PC-9 (cell line): Measurements from ENCODE around the gene SULT1E1. TPM values are rescaled to one million over a fixed set of nuclear protein-coding genes. Genes with fewer than 3 reads are reported as not detected.

Source experiments
- BruUV-seq: library from RNA; stranded (reverse); fragments of 400-500 nt; replicated peaks from 2 replicates; lab custom pipeline; 2021; lab: Mats Ljungman, UMichigan
- CTCF ChIA-PET: fragments of 300-600 bp; sonication (Branson Sonifier 250); formaldehyde crosslinking; loops from one replicate; lab custom pipeline; 2022; ENCODE audit warnings: antibody characterized with exemption; lab: Charles Lee
- POLR2A ChIA-PET: fragments of 300-600 bp; sonication (Branson Sonifier 250); formaldehyde crosslinking; loops from one replicate; lab custom pipeline; 2022; ENCODE audit warnings: antibody characterized with exemption; ENCODE audit not compliant: unreplicated experiment; lab: Charles Lee
- DNase-seq, 2 experiments: peaks; one replicate each; pipeline versions ENCODE4 v3.0.0 to v3.0.0-alpha.2; 2015 to 2022; ENCODE audit warnings: mixed read lengths in 1 of 2
- H2AFZ ChIP-seq: fragments of 200-600 bp; sonication (generic); 2 replicates; pipeline ENCODE4 v1.8.1; 2017; ENCODE audit warnings: antibody characterized with exemption
- H3F3A ChIP-seq: fragments of 200-600 bp; sonication (generic); 2 replicates; pipeline ENCODE4 v1.8.1; 2017; ENCODE audit warnings: antibody characterized with exemption, mild to moderate bottlenecking, low read depth; ENCODE audit not compliant: insufficient read depth
- H3K27ac ChIP-seq: fragments of 200-600 bp; sonication (generic); 2 replicates; pipeline ENCODE4 v1.6.1; 2016; ENCODE audit warnings: mixed run types
- H3K27me3 ChIP-seq: fragments of 200-600 bp; sonication (generic); 2 replicates; pipeline ENCODE4 v1.6.1; 2016; ENCODE audit warnings: low read depth, mixed run types; ENCODE audit not compliant: insufficient read depth
- H3K36me3 ChIP-seq: fragments of 200-600 bp; sonication (generic); 2 replicates; pipeline ENCODE4 v1.6.1; 2016; ENCODE audit warnings: low read depth, mixed run types
- H3K4me1 ChIP-seq: fragments of 200-600 bp; sonication (generic); replicated peaks from 2 replicates; pipeline ENCODE4 v1.6.1; 2016; ENCODE audit warnings: mixed run types; ENCODE audit not compliant: insufficient read depth
- H3K4me2 ChIP-seq: fragments of 200-600 bp; sonication (generic); 2 replicates; pipeline ENCODE4 v1.6.1; 2017; ENCODE audit warnings: mixed run types
- H3K4me3 ChIP-seq: fragments of 200-600 bp; sonication (generic); 2 replicates; pipeline ENCODE4 v1.6.1; 2016; ENCODE audit warnings: mixed run types
- H3K79me2 ChIP-seq: fragments of 200-600 bp; sonication (generic); 2 replicates; pipeline ENCODE4 v1.6.1; 2017; ENCODE audit warnings: low read depth, mixed run types
- H3K9me2 ChIP-seq: fragments of 200-600 bp; sonication (generic); 2 replicates; pipeline ENCODE4 v1.8.1; 2017; ENCODE audit warnings: mild to moderate bottlenecking; ENCODE audit not compliant: insufficient read depth
- H3K9me3 ChIP-seq: fragments of 200-600 bp; sonication (generic); 2 replicates; pipeline ENCODE4 v1.8.1; 2016; ENCODE audit warnings: low read depth; ENCODE audit not compliant: insufficient read depth
- H4K20me1 ChIP-seq: fragments of 200-600 bp; sonication (generic); 2 replicates; pipeline ENCODE4 v1.8.1; 2017; ENCODE audit not compliant: insufficient read depth
- EZH2 ChIP-seq: fragments of 200-600 bp; sonication (generic); IDR thresholded peaks from 2 replicates; pipeline ENCODE4 v1.8.0; 2017; ENCODE audit warnings: antibody characterized with exemption, low read depth
- intact Hi-C: fragments of 100-400 bp; cut with micrococcal nuclease; formaldehyde crosslinking; loops from one replicate; pipeline ENCODE4 v1.10.0; 2022; ENCODE audit not compliant: unreplicated experiment
- total RNA-seq: library from RNA; stranded (reverse); gene quantifications from 2 replicates; pipeline ENCODE4 v1.2.3, GENCODE V29; 2021
- TF ChIP-seq, protein P1 (sequence below): fragments of 200-600 bp; sonication (generic); conservative IDR thresholded peaks from 2 replicates; pipeline ENCODE4 v1.6.1; 2017; ENCODE audit warnings: mixed run types, antibody characterized with exemption, mild to moderate bottlenecking, moderate library complexity

SULT1E1 gene
- total RNA-seq, 1 experiment from 2014 or later: not detected

DNA sequence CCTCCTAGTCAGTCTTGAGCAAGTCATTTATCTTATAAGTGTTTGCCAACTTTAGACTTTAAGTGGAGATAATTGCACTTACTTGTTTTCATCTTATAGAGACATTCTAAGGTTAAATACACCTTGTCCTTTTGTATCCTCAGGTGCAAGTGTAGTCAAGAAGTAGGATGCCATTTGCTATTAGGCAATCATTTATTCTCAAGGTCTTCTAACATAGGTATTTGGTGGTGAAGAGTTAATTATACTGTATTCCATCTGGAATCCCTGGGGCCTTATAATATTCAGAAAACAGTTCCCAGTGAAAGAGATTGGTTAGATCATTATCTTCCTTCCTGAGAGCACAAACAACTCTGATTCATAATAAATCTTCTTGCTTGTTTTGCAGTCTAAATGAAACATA, 23.7 kb downstream of the SULT1E1 start:
- intact Hi-C loops: no loop called here
- Histone ChIP-seq H4K20me1 (no peaks in the 10 kb centered on the region), H3K36me3 (no peaks in the 10 kb centered on the region), H3K79me2 (no peaks in the 10 kb centered on the region), H3K9me3 (no peaks in the 10 kb centered on the region), H3F3A (no peaks in the 10 kb centered on the region), H3K4me3 (no peak overlapping the region), H3K27me3 (no peaks in the 10 kb centered on the region), H3K9me2 (no peaks in the 10 kb centered on the region), H3K4me2 (no peak overlapping the region), H3K4me1 (no peaks in the 10 kb centered on the region), H3K27ac (no peak overlapping the region), H2AFZ (no peak overlapping the region)
- TF ChIP-seq, protein P1, sequence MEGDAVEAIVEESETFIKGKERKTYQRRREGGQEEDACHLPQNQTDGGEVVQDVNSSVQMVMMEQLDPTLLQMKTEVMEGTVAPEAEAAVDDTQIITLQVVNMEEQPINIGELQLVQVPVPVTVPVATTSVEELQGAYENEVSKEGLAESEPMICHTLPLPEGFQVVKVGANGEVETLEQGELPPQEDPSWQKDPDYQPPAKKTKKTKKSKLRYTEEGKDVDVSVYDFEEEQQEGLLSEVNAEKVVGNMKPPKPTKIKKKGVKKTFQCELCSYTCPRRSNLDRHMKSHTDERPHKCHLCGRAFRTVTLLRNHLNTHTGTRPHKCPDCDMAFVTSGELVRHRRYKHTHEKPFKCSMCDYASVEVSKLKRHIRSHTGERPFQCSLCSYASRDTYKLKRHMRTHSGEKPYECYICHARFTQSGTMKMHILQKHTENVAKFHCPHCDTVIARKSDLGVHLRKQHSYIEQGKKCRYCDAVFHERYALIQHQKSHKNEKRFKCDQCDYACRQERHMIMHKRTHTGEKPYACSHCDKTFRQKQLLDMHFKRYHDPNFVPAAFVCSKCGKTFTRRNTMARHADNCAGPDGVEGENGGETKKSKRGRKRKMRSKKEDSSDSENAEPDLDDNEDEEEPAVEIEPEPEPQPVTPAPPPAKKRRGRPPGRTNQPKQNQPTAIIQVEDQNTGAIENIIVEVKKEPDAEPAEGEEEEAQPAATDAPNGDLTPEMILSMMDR: no peak
- no peak for TF ChIP-seq EZH2
- no TSS peak for BruUV-seq
- DNase-seq: no peak
- CTCF ChIA-PET: no interaction called here
- POLR2A ChIA-PET: no interaction called here

DNA sequence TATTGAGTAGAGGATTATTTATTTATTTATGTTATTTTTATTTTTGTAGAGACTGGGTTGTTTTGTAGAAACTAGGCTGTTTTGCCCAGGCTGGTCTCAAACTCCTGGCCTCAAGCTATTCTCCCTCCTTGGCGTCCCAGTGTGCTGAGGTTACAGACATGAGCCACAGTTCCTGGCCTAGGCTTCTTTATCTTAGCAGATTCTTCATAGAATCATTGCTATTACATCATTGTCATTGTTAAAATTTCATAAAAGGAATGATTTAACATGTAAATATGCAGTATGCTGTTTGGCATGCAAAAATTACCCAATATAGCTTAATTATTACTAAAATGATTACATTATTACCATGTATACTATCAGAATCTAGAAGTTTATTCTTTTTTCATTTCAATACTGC, 24.2 kb downstream of the SULT1E1 start:
- no peak overlapping the region for H2AFZ ChIP-seq
- H3K4me3 ChIP-seq: no peak overlapping the region
- ChIA-PET POLR2A (no interaction called here), CTCF (no interaction called here)
- no peaks in the 10 kb centered on the region for H3K36me3 ChIP-seq
- DNase-seq: no peak
- no peak overlapping the region for H3K4me2 ChIP-seq
- no peaks in the 10 kb centered on the region for H3K4me1 ChIP-seq
- H3F3A ChIP-seq: no peaks in the 10 kb centered on the region
- no peak overlapping the region for H3K27ac ChIP-seq
- no peak for TF ChIP-seq EZH2
- TF ChIP-seq, protein P1: no peak
- H3K27me3 ChIP-seq: no peaks in the 10 kb centered on the region
- no TSS peak for BruUV-seq
- H3K9me3 ChIP-seq: no peaks in the 10 kb centered on the region
- intact Hi-C loops: no loop called here
- no peaks in the 10 kb centered on the region for H4K20me1 ChIP-seq
- H3K9me2 ChIP-seq: no peaks in the 10 kb centered on the region
- H3K79me2 ChIP-seq: no peaks in the 10 kb centered on the region

DNA sequence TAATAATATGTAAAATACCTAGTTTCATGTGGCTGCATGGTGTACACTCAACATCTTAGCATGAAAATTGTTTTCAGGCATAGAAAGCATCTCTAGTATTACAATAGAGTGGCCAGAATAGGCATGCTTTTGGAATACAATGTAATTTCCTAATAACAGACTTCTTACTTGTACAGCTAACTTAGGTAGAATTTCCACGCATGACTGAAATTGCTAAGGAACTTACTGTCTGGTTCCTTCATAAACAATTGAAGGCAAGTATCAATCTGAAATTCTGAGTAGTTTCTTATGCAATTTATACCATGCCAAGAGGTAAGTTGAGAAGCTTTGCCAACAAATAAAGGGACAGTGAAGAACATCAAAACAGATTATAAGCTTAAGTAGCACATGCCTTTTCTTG, 26.7 kb downstream of the SULT1E1 start:
- Histone ChIP-seq H3K27ac (no peak overlapping the region), H3K4me3 (no peak overlapping the region), H3K4me1 (no peaks in the 10 kb centered on the region), H4K20me1 (no peaks in the 10 kb centered on the region), H3K36me3 (no peaks in the 10 kb centered on the region), H3K9me3 (no peaks in the 10 kb centered on the region), H2AFZ (no peak overlapping the region), H3K9me2 (no peaks in the 10 kb centered on the region), H3F3A (no peaks in the 10 kb centered on the region), H3K79me2 (no peaks in the 10 kb centered on the region), H3K4me2 (no peak overlapping the region), H3K27me3 (no peaks in the 10 kb centered on the region)
- DNase-seq: no peak
- BruUV-seq: no TSS peak
- TF ChIP-seq, protein P1: no peak
- TF ChIP-seq EZH2: no peak
- intact Hi-C loops: no loop called here
- ChIA-PET CTCF (no interaction called here), POLR2A (no interaction called here)
